HG02938 (cell line): ENCODE results near the gene ZP4.
"Not testable (repeated sequence)": the region's sequence is repeated elsewhere in the genome, so short reads cannot be mapped to it uniquely, and the experiment has no call there.

Experiments
- ATAC-seq: cut with Tn5 transposase; IDR thresholded peaks from one replicate; pipeline ENCODE4 v1.9.1; 2021; ENCODE audit warnings: mild to moderate bottlenecking, moderate library complexity; ENCODE audit not compliant: unreplicated experiment

Gene ZP4

DNA sequence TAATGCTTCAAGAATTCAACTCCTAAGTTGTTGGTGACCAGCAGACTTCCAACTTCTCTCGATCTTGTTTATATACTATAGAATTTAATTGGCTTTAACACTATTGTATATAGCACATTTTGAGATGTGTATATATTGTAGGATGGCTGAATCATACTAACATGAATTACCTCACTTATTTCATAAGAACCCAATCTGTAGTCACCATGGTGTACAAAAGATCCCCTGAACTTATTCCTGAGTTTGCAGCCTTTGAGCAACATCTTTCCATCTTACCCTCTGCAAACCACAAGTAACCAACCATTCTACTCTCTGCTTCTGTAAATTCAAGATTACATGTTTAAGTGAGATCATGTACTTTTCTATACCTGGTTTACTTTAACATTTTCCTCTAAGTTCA lies 12.3 kb downstream of the ZP4 start:
- ATAC-seq: no peak

GRCh38 chr1:237877631-237878030 lies 13.1 kb downstream of the ZP4 start:
- ATAC-seq: no peak

DNA sequence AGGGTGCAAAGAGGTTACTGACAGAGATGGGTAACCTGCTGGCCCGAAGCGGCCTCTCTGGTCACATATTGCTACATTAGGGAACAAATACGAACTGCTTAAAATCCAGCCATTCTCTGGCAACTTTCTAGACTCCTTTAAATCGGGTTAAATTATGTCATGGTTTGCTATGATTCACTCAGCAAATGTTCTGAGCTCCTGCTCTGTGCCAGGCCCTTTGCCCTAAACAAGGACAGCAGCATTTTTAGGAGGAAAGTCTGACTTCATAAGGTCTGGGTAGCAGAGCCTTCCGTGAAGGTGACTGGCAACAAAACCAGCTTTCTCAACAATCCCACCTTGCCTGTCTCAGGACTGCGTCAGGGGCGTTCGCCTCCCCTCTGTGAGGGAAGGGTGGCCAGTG lies 15.4 kb downstream of the ZP4 start:
- ATAC-seq: no peak

- no peak for ATAC-seq
Observed at GRCh38 chr1:237873487-237874211, 17.1 kb downstream of the ZP4 start.

- ATAC-seq: no peak
Observed at GRCh38 chr1:237868817-237869600, 21.7 kb downstream of the ZP4 start.

GRCh38 chr1:237867380-237867888 lies 23.3 kb downstream of the ZP4 start:
- no peak for ATAC-seq

- ATAC-seq: no peak
Observed at GRCh38 chr1:237864338-237865244, 26.1 kb downstream of the ZP4 start.

DNA sequence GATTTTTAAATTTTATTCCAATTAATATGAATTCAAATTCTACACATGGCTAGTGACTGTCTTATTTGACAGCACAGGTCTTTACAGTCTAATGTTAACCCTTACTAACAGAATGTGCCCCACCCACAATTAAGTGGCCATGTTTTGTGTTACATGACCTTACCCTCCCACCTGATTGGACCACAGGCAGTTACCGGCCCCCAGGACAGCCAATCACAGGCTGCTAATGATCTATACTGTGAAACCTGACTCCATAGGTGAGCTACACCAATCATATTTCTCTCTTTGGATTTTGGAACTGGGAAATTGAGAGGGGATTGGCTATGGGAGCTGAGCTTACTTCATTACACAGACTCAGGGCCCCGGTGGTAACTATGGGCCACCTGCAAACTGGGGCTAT lies 27.5 kb downstream of the ZP4 start:
- no peak for ATAC-seq

DNA sequence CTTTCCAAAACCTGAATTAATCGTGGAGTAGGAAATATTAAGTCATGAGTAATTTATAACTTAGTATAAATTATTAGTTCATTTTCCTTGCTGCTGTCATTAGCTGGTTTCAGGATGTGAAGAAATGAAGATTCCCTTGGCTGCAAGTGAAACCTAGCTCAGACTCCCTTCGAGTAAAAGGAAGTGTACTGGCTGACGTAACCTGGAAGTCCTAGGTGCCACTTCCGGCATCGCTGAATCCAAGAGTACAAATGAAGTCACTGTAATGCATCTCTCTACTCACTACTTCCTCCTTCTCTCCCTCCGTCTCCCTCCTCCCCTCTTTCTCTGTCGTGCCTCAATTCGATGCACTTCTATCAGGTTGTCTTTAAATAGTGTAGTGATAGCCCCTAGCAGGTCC lies 28.8 kb downstream of the ZP4 start:
- no peak for ATAC-seq

GRCh38 chr1:237858992-237859391 lies 31.7 kb downstream of the ZP4 start:
- ATAC-seq: no peak

- ATAC-seq: no peak
Observed at GRCh38 chr1:237857455-237857854, 33.3 kb downstream of the ZP4 start.

- no peak for ATAC-seq
Observed at GRCh38 chr1:237852342-237852741, 38.4 kb downstream of the ZP4 start.

DNA sequence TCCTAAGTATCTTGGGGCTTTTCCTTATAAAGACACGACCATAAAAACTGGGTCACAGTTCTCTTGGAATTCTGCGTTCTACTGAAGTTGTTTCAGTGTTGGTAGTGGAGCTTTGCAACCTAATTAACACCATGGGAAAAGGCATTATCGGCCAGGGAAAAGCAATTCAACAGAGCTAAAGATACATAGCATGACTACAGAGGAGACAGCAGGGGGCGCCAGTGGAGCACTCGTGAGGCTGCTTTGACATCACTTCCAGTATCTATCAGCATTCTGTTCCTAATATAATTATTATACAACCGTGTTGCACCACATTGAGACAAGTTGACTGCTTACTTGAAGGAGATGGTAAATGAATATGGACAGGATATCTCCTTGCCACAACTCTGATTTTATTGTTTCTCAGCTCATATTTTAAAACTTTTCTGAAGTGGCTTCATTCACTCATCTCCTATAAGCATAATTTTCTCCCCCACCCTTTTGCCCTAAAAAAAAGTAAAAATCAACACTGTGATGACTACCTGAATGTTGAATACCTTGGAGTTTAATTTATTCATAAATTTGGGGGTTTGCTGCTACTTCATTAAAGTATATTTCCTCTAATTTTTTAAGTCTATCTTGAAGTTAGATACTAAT lies 39.4 kb downstream of the ZP4 start:
- no peak for ATAC-seq

DNA sequence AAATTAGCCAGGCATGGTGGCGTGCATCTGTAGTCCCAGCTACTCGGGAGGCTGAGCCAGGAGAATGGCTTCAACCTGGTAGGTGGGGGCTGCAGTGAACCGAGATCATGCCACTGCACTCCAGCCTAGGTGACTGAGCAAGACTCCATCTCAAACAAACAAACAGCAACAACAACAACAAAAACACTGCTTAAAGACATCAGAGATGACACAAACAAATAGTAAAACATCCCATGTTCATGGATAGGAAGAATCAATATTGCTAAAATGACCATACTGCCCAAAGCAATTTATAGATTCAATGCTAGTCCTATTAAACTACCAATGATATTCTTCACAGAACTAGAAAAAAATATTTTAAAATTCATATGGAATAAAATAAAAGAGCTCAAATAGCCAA lies 47.2 kb downstream of the ZP4 start:
- not testable (repeated sequence) for ATAC-seq

- no peak for ATAC-seq
Observed at GRCh38 chr1:237841485-237841884, 49.2 kb downstream of the ZP4 start.

GRCh38 chr1:237838904-237839534 lies 51.7 kb downstream of the ZP4 start:
- ATAC-seq: no peak

DNA sequence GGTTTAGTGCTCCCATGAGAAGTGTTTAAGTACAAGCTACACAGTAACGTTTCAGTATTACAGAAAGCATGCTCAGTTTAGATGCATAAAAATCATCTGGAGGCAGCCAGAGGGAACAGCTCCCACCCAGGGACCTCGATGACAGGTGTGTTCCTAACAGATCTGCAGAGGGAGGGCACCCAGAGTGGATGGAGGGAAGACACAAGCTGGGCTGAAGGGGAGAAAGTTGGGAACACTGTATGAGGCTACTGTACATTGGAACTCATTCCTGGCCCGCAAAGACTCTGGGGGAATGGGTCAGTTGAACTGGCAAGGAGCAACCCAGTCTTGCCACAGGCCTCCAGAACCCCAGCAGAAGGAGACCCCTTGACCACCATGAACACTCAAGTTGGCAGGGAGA lies 52.4 kb downstream of the ZP4 start:
- ATAC-seq: no peak

- ATAC-seq: no peak
Observed at GRCh38 chr1:237834461-237834860, 56.3 kb downstream of the ZP4 start.

DNA sequence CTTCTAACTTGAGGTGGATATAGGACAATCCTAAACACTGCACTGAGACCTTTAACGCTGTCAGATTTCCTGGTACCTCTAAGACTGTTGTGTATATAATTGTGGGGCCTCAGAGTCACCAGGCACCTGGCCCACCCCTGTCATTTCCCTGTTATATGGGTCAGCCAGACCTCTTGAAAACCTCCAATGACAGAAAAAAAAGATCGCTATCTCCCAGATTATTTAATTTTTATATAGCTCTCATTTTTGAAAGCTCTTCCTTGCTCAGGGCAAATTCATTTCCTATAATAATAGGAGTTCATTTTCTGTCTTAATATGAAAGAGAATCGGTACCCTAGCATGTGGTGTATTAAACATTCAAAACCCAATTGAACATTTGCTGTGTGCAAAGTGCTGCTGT lies 56.7 kb downstream of the ZP4 start:
- ATAC-seq: no peak

DNA sequence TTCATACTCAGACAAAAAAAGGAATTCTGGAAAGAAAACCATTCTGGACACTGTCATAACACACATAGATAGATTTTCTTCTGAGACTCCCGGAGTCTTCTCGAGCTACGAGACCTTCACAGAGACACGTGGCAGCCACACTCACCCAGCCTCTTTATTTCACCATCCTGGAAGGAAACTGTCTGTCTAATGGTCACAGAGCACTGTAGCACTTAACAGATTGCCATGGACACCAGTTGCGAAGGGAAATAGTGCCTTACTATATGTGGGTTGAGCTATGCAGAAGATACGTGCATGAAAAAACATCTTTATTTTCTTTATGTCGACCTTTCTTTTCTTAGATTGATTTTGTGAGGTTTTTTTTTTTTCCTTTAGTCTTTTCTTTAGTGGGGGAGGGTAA lies 57.9 kb downstream of the ZP4 start:
- no peak for ATAC-seq
